ENCODE measurements around the gene C2CD2. TPM values are rescaled to one million over a fixed set of nuclear protein-coding genes. Genes with fewer than 3 reads are reported as not detected.
"Not testable (repeated sequence)": the region's sequence is repeated elsewhere in the genome, so short reads cannot be mapped to it uniquely, and the experiment has no call there.

Gene C2CD2
- 8.3 and 9.4 TPM in 2 replicates for total RNA-seq
- polyA plus RNA-seq (2012) = 9.4 TPM

DNA sequence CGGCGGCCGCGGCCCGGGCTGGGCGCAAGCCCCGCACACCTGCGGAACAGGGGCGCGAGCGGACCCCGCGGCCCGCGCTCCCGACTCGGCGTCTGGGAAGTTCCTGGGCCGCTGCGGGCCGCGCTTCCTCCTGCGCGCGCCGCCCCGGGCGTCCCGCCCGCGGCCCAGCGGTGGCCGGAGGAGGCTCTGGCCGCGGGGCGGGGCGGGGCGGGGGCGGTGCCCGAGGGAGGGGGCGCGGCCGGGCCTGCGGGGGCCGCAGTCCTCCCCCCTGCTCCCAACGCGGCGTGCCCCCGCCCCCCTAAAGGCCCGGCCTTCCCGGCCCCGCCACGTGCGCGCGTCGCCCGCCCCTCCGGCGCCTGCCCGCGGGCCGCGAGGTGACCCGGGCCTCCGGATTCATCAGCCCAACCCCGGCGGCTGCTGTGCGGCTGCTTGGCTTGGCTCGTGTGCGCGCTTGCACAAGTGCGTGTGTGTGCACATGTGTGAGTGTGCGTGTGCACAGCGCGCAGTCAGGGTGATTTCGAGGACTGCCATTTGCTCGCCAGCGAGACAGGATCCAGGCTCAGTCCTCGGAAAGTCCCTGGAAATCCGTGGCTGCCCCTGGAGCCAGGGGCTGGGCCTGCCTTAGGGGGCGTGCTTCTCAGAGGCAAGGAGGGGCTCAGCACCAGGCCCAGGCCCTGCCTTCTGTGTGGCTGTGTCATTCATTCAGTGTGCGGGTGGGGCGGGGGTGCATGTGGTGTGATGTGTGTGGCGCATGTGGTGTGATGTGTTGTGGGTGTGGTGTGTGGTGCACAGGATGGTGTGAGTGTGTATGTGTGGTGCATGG is at the start of gene C2CD2:
TSS of gene C2CD2 (minus strand) at position 188 of the 823 bp plus-strand sequence. CDS start 370 bp downstream, outside the sequence.
- DNase-seq (ENCODE audit: low read depth) = peak; percentile 67

DNA sequence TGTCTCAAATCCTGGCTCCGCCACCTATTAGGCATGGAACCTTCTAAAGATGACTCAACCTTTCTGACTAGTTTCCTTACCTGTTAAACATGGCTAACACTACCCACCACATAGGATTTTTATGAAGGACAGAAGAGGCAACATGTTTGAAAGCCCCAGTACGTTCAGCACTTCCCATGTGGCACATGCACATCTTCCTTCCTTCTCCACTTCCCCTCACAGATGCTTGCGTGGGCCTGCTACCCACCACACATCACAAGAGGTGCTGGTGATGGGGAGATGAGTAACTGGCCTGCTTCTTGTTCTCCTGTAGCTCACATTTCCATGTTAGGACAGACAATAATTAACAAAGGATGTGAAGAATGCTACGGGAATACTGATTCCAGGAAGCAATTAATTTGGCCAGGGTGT is 49.2 kb upstream of the C2CD2 start:
- DNase-seq (ENCODE audit: low read depth) = no peak

GRCh38 chr21:42002421-42002958 is 48.7 kb upstream of the C2CD2 start:
- peak; percentile 19 for DNase-seq (ENCODE audit: low read depth)

DNA sequence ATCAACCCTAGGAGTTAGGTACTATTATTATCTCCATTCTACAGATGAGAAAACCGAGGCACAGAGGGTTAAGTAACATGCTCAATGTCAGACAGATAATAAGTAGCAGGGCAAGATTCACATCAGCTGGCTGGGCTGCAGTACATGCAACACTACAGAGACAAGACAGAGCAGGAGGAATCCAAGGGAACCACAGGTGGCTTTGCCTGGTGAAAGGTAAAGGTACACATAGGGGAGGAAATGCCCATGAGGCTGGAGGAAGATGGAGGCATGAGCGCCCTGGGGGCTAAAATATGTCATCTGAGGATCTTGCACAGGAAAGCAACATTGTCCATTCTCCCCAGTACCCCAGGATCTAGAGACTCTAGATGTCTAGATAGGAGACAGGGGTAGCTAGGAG is 48.0 kb upstream of the C2CD2 start:
- DNase-seq (ENCODE audit: low read depth) = no peak

- no peak for DNase-seq (ENCODE audit: low read depth)
These were observed 47.1 kb upstream of the C2CD2 start for GRCh38 chr21:42000908-42001307.

DNA sequence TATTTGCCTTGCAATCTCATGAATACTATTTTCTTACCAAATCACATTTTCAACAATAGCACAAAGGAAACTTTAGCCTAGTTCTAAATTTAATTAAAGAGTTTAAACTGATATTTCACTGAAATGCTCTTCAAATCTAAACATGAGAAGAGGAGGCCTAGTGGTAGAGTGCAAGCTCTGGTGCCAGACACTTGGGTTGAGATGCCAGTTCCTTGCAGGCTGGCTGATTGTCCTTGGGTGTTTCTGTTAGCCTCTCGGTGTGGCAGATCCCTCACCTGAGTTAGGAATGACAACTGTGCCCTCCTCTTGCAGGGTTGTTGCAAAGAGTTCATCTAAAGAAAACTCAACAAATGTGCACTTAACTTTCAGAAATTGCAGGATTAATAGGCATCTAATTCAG is 43.8 kb upstream of the C2CD2 start:
- no peak for DNase-seq (ENCODE audit: low read depth)

DNA sequence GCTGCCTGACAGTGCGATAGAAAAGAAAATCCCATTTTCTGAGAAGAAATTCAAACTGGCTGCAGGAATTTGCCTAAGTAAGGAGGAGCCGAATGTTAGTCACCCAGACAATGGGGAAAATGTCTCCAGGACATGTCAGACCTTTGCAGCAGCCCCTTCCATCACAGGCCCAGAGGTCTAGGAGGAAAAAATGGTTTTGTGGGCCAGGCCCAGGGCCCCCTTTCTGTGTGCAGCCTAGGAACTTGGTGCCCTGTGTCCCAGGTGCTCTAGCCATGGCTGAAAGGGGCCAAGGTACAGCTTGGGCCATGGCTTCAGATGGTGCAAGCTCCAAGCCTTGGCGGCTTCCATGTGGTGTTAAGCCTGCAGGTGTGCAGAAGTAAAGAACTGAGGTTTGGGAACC is 41.8 kb upstream of the C2CD2 start:
- DNase-seq (ENCODE audit: low read depth) = no peak

DNA sequence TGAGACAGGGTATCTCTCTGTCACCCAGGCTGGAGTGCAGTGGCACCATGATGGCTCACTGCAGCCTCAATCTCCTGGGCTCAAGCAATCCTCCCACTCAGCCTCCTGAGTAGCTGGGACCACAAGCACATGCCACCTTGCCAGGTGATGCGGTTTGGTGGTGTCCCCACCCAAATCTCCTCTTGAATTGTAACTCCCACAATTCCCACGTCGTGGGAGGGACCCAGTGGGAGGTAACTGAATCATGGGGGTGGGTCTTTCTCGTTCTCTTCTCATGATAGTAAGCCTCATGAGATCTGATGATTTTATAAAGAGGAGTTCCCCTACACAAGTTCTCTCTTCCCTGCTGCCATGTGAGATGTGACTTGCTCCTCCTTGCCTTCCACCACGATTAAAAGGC is 40.8 kb upstream of the C2CD2 start:
- DNase-seq (ENCODE audit: low read depth) = not testable (repeated sequence)

GRCh38 chr21:41993744-41994143 is 39.9 kb upstream of the C2CD2 start:
- peak; percentile 71 for DNase-seq (ENCODE audit: low read depth)

GRCh38 chr21:41992576-41992975 is 38.8 kb upstream of the C2CD2 start:
- DNase-seq (ENCODE audit: low read depth) = no peak

GRCh38 chr21:41991659-41992058 is 37.8 kb upstream of the C2CD2 start:
- DNase-seq (ENCODE audit: low read depth) = no peak

DNA sequence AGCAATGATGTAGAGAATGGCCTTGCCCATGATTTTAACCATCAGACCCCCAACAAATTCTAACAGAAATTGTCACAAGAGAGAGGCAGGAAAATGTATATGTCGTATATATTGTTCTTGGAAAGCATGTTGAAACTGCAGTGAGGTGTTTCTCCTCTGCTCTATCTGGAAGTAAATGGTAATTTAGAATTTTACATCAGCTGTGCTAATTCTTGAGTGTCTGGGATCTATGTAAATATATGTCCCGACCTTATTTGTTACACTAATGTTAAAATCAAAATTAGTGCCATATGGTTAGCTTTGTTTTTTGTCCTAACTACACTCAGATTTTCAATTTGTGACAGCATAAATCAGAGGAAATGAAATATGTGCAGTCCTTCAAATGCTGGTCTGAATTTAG is 35.9 kb upstream of the C2CD2 start:
- no peak for DNase-seq (ENCODE audit: low read depth)

DNA sequence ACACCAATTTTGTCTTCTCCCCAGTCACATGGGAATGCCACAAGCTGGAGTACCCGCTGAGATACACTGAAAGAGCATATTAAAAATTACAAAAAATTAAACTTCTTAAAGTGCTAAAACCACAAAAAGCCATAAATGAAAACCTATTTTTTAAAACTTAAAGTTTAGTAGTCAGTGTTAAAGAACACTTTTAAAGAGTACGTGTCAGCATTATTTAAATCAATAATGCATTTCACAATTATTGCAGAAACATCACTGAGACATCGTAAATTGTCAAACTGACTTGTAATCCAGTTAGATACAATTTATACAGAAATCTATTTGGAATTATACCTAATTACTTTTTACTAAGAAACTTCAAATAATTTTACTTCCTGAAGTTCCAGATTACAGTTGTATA is 33.5 kb upstream of the C2CD2 start:
- no peak for DNase-seq (ENCODE audit: low read depth)

GRCh38 chr21:41985662-41986416 is 32.0 kb upstream of the C2CD2 start:
- DNase-seq (ENCODE audit: low read depth) = no peak

DNA sequence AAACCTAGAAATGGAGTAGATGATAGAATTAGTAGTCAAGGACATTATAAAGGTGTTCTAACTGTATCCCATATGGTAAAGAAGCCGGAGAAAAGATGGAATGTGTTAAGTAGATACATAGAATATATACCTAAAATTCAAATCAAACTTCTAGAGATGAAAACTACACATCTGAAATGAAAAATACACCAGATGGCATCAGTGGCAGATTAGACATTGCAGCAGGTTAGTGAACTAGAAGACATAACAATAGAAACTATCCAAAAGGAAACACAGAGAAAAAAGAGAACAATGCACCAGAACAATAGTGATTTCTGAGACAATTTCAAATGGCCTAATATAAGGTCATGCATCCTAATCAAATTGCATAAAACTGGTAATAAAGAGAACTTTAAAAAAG is 29.4 kb upstream of the C2CD2 start:
- DNase-seq (ENCODE audit: low read depth) = no peak

DNA sequence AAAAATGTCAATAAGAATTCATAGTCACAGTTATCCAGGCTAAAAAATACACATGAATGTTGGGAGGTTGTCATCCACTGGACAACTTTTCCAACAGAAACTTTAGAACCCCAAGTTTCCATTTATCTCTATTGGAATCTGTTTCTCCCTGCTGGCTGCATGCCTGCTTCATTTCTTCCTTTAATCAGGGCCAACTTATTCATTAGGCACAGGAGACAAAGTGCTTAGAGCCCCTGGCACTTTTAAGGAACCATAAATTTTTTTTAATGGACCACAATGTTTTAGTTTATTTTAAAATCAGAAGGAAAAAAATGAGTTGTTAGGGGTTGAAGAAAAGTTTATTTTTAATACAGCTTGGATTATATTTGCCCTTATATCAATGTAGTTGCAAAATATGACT is 26.7 kb upstream of the C2CD2 start:
- no peak for DNase-seq (ENCODE audit: low read depth)

DNA sequence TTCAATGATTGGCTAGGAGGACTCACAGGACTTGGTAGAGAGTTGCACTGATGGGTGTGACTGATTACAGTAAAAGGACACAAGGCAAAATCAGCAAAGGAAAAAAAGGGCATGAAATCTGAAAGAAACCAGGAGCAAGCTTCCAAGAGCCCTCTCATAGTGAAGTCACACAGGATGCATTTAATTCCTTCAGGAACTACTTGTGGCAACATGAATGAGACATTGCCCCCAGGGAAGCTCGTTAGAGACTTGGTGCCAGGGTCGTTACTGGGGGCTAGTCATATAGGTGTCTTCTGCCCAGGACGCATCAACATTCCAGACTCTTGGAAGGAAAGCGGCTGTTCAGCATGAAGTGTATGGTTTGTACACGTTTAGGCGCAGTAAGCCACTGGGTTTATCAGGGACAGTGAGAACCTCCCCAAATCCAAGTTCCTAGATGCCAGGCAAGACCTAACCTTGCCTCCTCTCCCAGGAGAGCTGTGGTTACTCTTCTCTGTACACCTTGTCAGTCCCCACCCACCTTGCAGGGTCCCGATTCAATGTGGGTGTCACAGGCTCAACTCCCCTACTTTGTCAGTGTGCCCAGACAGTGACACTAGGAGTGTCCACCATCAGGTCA is 26.0 kb upstream of the C2CD2 start:
- DNase-seq (ENCODE audit: low read depth) = no peak

DNA sequence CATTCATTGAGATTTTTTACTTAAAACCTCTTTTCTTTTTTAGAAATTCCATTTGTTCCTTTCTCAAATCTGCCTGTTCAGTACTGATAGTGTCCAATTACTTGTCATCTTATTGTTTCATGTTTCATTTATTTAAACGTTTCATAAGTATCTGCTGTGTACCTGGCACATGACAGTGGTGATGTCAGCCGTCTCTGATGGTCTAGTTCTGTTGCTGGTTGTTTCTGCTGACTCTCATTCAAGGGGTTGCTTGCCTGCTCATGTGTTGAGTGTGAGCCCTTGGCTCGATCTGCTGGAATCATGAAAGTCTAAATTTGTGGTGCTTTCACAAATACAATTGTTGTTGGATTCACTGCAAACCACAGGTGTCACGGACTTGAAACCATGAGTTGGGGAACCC is 25.5 kb upstream of the C2CD2 start:
- DNase-seq (ENCODE audit: low read depth) = no peak

GRCh38 chr21:41977034-41977950 is 23.5 kb upstream of the C2CD2 start:
- no peak for DNase-seq (ENCODE audit: low read depth)

DNA sequence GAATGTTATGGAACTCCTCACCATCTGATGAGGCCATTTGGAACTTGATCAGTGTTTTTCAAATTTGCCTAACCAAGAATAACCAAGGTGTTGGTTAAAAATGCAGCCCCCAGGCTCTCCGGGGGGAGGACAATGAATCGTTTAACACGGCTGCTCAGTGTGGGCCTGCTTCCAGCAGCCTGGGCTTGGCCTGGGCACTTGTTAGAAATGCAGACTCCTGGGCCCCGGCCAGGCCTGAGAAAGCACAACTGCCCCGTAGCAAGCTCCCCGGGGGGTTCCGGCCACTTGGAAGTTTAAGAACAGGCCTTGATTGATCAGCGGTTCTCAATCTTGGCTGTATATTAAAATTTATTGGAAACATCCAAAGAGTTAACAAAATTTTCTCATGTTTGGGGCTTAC is 22.8 kb upstream of the C2CD2 start:
- no peak for DNase-seq (ENCODE audit: low read depth)

Measured in myocyte (in vitro differentiated cells).